Neural progenitor cell (in vitro differentiated cells): ENCODE measurements around the gene CENPP. TPM values are rescaled to one million over a fixed set of nuclear protein-coding genes. Genes with fewer than 3 reads are reported as not detected.

Source experiments
- DNase-seq: peaks from one replicate; pipeline ENCODE4 v3.0.0-alpha.2; 2016; ENCODE audit warnings: low spot score
- H2AFZ ChIP-seq: fragments of 200-600 bp; sonication (generic); replicated peaks from 2 replicates; pipeline ENCODE4 v1.6.1; 2016; ENCODE audit warnings: antibody characterized with exemption
- H3F3A ChIP-seq: fragments of 200-600 bp; sonication (generic); 2 replicates; pipeline ENCODE4 v1.6.1; 2016; ENCODE audit warnings: antibody characterized with exemption, low read depth
- H3K27ac ChIP-seq: fragments of 200-600 bp; sonication (generic); 2 replicates; pipeline ENCODE4 v1.5.1; 2016; ENCODE audit warnings: mild to moderate bottlenecking
- H3K27me3 ChIP-seq: fragments of 200-600 bp; sonication (generic); 2 replicates; pipeline ENCODE4 v1.6.1; 2016; ENCODE audit warnings: mild to moderate bottlenecking, moderate library complexity
- H3K36me3 ChIP-seq: fragments of 200-600 bp; sonication (generic); 2 replicates; pipeline ENCODE4 v1.5.1; 2016
- H3K4me1 ChIP-seq: fragments of 200-600 bp; sonication (generic); 2 replicates; pipeline ENCODE4 v1.6.1; 2016; ENCODE audit warnings: mixed run types
- H3K4me2 ChIP-seq: fragments of 200-600 bp; sonication (generic); 2 replicates; pipeline ENCODE4 v1.6.1; 2016
- H3K4me3 ChIP-seq: fragments of 200-600 bp; sonication (generic); 2 replicates; pipeline ENCODE4 v1.5.1; 2016
- H3K79me2 ChIP-seq: fragments of 200-600 bp; sonication (generic); 2 replicates; pipeline ENCODE4 v1.6.1; 2016; ENCODE audit warnings: low read depth
- H3K9ac ChIP-seq: fragments of 200-600 bp; sonication (generic); 2 replicates; pipeline ENCODE4 v1.6.1; 2016
- H3K9me3 ChIP-seq: fragments of 200-600 bp; sonication (generic); 2 replicates; pipeline ENCODE4 v1.5.1; 2016; ENCODE audit warnings: low read depth
- H4K20me1 ChIP-seq: fragments of 200-600 bp; sonication (generic); 2 replicates; pipeline ENCODE4 v1.6.1; 2016; ENCODE audit warnings: low read depth
- H3K27ac Mint-ChIP-seq: 3 replicates; pipeline ENCODE4 v1.8.0; 2021; ENCODE audit warnings: mixed read lengths
- H3K27me3 Mint-ChIP-seq: 2 replicates; pipeline ENCODE4 v1.8.0; 2022; ENCODE audit warnings: low read depth, mild to moderate bottlenecking, inconsistent platforms, moderate library complexity, mixed read lengths; ENCODE audit not compliant: insufficient read depth
- H3K36me3 Mint-ChIP-seq: 3 replicates; pipeline ENCODE4 v1.8.0; 2021; ENCODE audit warnings: mixed read lengths
- H3K4me1 Mint-ChIP-seq: 3 replicates; pipeline ENCODE4 v1.8.0; 2021; ENCODE audit warnings: mixed read lengths
- H3K4me3 Mint-ChIP-seq: 3 replicates; pipeline ENCODE4 v1.8.0; 2021; ENCODE audit warnings: mild to moderate bottlenecking, moderate library complexity, mixed read lengths
- H3K9me3 Mint-ChIP-seq: 3 replicates; pipeline ENCODE4 v1.8.0; 2020; ENCODE audit warnings: mixed read lengths
- EZH2 ChIP-seq: fragments of 200-600 bp; sonication (generic); IDR thresholded peaks from 2 replicates; pipeline ENCODE4 v1.6.1; 2017; ENCODE audit warnings: antibody characterized with exemption, mild to moderate bottlenecking, moderate library complexity
- EZH2phosphoT487 ChIP-seq: fragments of 200-600 bp; sonication (generic); IDR thresholded peaks from 2 replicates; pipeline ENCODE4 v1.6.1; 2017; ENCODE audit warnings: antibody characterized with exemption
- microRNA-seq: library from miRNA; unstranded; fragments of <30 nt; microRNA quantifications from one replicate; pipeline ENCODE4, GENCODE V29; 2016
- small RNA-seq: library from RNA; depleted of rRNA; stranded (forward); fragments of <200 nt; gene quantifications from one replicate; pipeline ENCODE3, GENCODE V24; 2015
- total RNA-seq: library from RNA; depleted of rRNA; stranded (reverse); fragments of >200 nt; gene quantifications from 2 replicates; pipeline ENCODE4 v1.2.3, GENCODE V29; 2015; ENCODE audit warnings: low replicate concordance
- TF ChIP-seq, protein P1 (sequence below): fragments of 200-600 bp; sonication (generic); IDR thresholded peaks from 2 replicates; pipeline ENCODE4 v1.5.1; 2017; ENCODE audit warnings: antibody characterized with exemption, mild to moderate bottlenecking

CENPP gene
- total RNA-seq, 1 donor from 2014 or later: 10.7 TPM

GRCh38 chr9:92666912-92667532, 341.3 kb downstream of the CENPP start:
- Histone ChIP-seq H3K27me3 (no peaks in the 10 kb centered on the region), H3K27ac (no peak overlapping the region), H3K4me1 (peaks cover 10% of the 10 kb centered on the region), H3K36me3 (no peaks in the 10 kb centered on the region), H2AFZ (no peak overlapping the region), H3K9me3 (no peaks in the 10 kb centered on the region), H3K4me3 (no peak overlapping the region), H3F3A (peaks cover 3% of the 10 kb centered on the region), H3K79me2 (peaks cover 47% of the 10 kb centered on the region), H3K9ac (no peak overlapping the region), H4K20me1 (peaks cover 31% of the 10 kb centered on the region), H3K4me2 (no peak overlapping the region)
- no peak for DNase-seq
- Mint-ChIP-seq H3K4me1 (peaks cover 24% of the 10 kb centered on the region), H3K4me3 (no peak overlapping the region), H3K27me3 (peaks cover 3% of the 10 kb centered on the region), H3K36me3 (peaks cover 6% of the 10 kb centered on the region), H3K27ac (no peak overlapping the region), H3K9me3 (no peaks in the 10 kb centered on the region)
- TF ChIP-seq, protein P1, sequence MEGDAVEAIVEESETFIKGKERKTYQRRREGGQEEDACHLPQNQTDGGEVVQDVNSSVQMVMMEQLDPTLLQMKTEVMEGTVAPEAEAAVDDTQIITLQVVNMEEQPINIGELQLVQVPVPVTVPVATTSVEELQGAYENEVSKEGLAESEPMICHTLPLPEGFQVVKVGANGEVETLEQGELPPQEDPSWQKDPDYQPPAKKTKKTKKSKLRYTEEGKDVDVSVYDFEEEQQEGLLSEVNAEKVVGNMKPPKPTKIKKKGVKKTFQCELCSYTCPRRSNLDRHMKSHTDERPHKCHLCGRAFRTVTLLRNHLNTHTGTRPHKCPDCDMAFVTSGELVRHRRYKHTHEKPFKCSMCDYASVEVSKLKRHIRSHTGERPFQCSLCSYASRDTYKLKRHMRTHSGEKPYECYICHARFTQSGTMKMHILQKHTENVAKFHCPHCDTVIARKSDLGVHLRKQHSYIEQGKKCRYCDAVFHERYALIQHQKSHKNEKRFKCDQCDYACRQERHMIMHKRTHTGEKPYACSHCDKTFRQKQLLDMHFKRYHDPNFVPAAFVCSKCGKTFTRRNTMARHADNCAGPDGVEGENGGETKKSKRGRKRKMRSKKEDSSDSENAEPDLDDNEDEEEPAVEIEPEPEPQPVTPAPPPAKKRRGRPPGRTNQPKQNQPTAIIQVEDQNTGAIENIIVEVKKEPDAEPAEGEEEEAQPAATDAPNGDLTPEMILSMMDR: no peak
- TF ChIP-seq EZH2phosphoT487: no peak
- no peak for TF ChIP-seq EZH2

DNA sequence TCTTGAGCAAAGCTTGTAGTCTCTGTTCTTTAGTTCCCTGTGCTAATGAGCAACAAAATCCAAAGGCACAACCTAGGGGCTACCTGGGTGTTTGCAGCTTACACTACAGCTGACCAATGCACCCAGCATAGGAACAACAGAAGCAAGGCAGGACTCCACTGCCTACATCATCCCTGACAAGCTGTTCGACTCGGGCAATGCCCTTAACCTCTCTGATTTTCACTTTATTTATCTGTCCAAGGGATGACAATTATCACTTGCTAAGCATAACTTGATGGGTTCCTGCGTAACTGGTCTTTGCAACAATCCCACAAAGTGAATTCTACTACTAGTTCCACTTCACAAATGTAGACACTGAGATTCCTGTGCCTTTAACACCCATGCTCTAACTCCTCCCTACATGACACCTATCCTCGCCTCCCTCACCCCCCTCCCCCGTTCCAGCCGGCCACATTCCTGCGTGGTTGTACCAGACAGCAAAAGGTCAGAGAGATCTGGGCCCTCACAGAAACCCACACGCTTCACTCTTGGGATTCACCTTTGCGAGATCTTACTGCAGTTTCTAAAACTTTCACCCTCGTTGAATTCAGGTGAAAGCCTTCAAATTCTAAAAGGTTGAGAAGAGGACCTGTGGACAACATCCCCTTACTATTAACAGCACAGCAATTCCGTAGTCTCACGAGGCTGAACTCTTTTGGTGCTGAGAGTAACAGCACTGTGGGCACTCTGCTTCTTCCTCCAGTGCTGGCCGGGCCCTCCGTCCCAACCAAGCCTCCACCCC, 343.2 kb downstream of the CENPP start:
- Histone ChIP-seq H3K36me3 (no peaks in the 10 kb centered on the region), H3K9me3 (no peaks in the 10 kb centered on the region), H2AFZ (peak overlapping the region; percentile 95), H3K27me3 (no peaks in the 10 kb centered on the region), H3K4me1 (peaks cover 10% of the 10 kb centered on the region), H4K20me1 (peaks cover 13% of the 10 kb centered on the region), H3K4me2 (peak overlapping the region; percentile 87), H3K27ac (no peak overlapping the region), H3K9ac (peak overlapping the region; percentile 53), H3K4me3 (peak overlapping the region; percentile 83), H3F3A (peaks cover 5% of the 10 kb centered on the region), H3K79me2 (peaks cover 47% of the 10 kb centered on the region)
- TF ChIP-seq, protein P1: no peak
- TF ChIP-seq EZH2: no peak
- TF ChIP-seq EZH2phosphoT487: no peak
- Mint-ChIP-seq H3K4me3 (peak overlapping the region; percentile 96), H3K36me3 (peaks cover 6% of the 10 kb centered on the region), H3K4me1 (peaks cover 24% of the 10 kb centered on the region), H3K27me3 (peaks cover 3% of the 10 kb centered on the region), H3K9me3 (no peaks in the 10 kb centered on the region), H3K27ac (no peak overlapping the region)
- peak; percentile 33 for DNase-seq

DNA sequence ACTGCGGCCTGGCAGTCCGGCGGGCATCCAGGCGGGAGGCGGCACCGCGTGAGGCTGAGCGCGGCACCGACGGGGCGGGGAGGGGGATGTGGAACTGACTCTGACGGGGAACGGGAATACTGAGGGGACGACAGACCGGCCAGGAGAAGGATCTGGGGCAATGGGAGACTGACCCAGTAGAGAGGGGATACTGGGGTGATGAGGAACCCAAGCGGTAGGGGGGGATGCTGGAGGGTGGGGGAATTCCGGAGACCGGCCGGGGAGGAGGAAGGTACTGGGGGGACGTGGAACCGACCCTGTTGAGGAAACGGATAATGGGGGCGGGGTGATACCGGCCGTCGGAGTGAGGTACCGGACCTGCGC, 343.8 kb downstream of the CENPP start:
- no peaks in the 10 kb centered on the region for H3K27me3 ChIP-seq
- H3K9me3 ChIP-seq: no peaks in the 10 kb centered on the region
- H3K36me3 ChIP-seq: no peaks in the 10 kb centered on the region
- Mint-ChIP-seq H3K36me3 (peaks cover 6% of the 10 kb centered on the region), H3K4me3 (peak overlapping the region; percentile 96), H3K27ac (no peak overlapping the region), H3K9me3 (no peaks in the 10 kb centered on the region), H3K4me1 (peaks cover 24% of the 10 kb centered on the region), H3K27me3 (peaks cover 3% of the 10 kb centered on the region)
- H3F3A ChIP-seq: peaks cover 7% of the 10 kb centered on the region
- H3K79me2 ChIP-seq: peaks cover 47% of the 10 kb centered on the region
- TF ChIP-seq, protein P1: no peak
- TF ChIP-seq EZH2phosphoT487 (no peak), EZH2 (no peak)
- peaks cover 10% of the 10 kb centered on the region for H3K4me1 ChIP-seq
- peak overlapping the region; percentile 53 for H3K9ac ChIP-seq
- peak; percentile 55 for DNase-seq
- no peak overlapping the region for H3K27ac ChIP-seq
- peak overlapping the region; percentile 83 for H3K4me3 ChIP-seq
- H2AFZ ChIP-seq: peak overlapping the region; percentile 95
- H4K20me1 ChIP-seq: peaks cover 7% of the 10 kb centered on the region
- peak overlapping the region; percentile 87 for H3K4me2 ChIP-seq

Small RNA genes lying within 50 kb of the gene (microRNA-seq; reads per million reads assigned to microRNA genes)
- 0.91 reads per million for gene MIR3651
- gene MIR4670: not detected

Small RNA genes lying within 50 kb of the gene (small RNA-seq; reads per million reads assigned to genes)
- not detected for gene AL157827.1
- gene MIR3651: not detected
- not detected for gene MIR4670
- 0.09 reads per million for gene SNORA84

Other genes with a start within 250 kb of the CENPP start
- gene SPTLC1, start 210.5 kb upstream of the CENPP start, total RNA-seq: 86.3 and 119 TPM in 2 replicates
- gene IARS1, start 32.3 kb upstream of the CENPP start, total RNA-seq: 180 and 260 TPM in 2 replicates
- 15.2 and 21.0 TPM in 2 replicates for gene NOL8, start 603 bp upstream of the CENPP start, total RNA-seq
- gene OGN, start 78.6 kb downstream of the CENPP start, total RNA-seq: not detected in 2 replicates
- gene OMD, start 98.5 kb downstream of the CENPP start, total RNA-seq: not detected in 2 replicates
- not detected in 2 replicates for gene ASPN, start 156.6 kb downstream of the CENPP start, total RNA-seq
- gene ECM2, start 210.0 kb downstream of the CENPP start, total RNA-seq: not detected in 2 replicates